ENCODE data around the gene MAD1L1.

GRCh38 chr7:2143450-2143849 lies 89.3 kb downstream of the MAD1L1 start:
- TF ChIP-seq POLR2AphosphoS5 (IDR thresholded peaks at IDR 0.05; ENCODE audit: insufficient read depth, low read depth, low read length) (no peak), POLR2A (IDR thresholded peaks at IDR 0.05; ENCODE audit: low read depth, low read length) (no peak), CTCF (IDR thresholded peaks at IDR 0.05; ENCODE audit: extremely low read depth in 1 of 2, insufficient read depth in 1 of 2, low read depth in 1 of 2, low read length in 2 of 2) (no peak), MAX (IDR thresholded peaks at IDR 0.05; ENCODE audit: insufficient read depth, insufficient read length) (no peak), EZH2 (IDR thresholded peaks at IDR 0.05; ENCODE audit: borderline replicate concordance, low read depth, low read length, severe bottlenecking) (no peak), JUN (IDR thresholded peaks at IDR 0.05; ENCODE audit: borderline replicate concordance, insufficient read depth, insufficient read length, low read depth) (no peak), MYC (IDR thresholded peaks at IDR 0.05; ENCODE audit: low read depth, low read length) (no peak)
